Right ventricle myocardium inferior (tissue), 1 donor: ENCODE data around the gene MYO3B. TPM values are rescaled to one million over a fixed set of nuclear protein-coding genes. Genes with fewer than 3 reads are reported as not detected.
A peak's percentile ranks its signal among the peaks of the same experiment; 100 is the strongest.
"Not testable (repeated sequence)": the region's sequence is repeated elsewhere in the genome, so short reads cannot be mapped to it uniquely, and the experiment has no call there.

ENCODE experiments used
- ATAC-seq: fragments of 200-7000 bp; cut with Tn5 transposase; one replicate; pipeline ENCODE4 v1.9.1; 2020; ENCODE audit warnings: mild to moderate bottlenecking, moderate library complexity
- DNase-seq: peaks from one replicate; pipeline ENCODE4 v3.0.0; 2021; ENCODE audit errors: missing footprints
- intact Hi-C: fragments of 100-400 bp; cut with DNase I; formaldehyde crosslinking; loops from one replicate; pipeline ENCODE4 v1.11.0; 2022
- total RNA-seq: library from RNA; stranded (reverse); fragmentation: NEBNext Ultra II Directional; extraction: Animal tissue kit (Norgen Biotek cat#: 25700); gene quantifications from one replicate; pipeline ENCODE4 v1.2.1, GENCODE V29; 2021
- donor health status: DM: no; HTN: yes; CAD: no; lungs with severe emphysema.

Gene MYO3B
- total RNA-seq, 1 donor from 2014 or later = not detected

GRCh38 chr2:170651624-170652325, 473.8 kb downstream of the MYO3B start:
- DNase-seq = no peak
- intact Hi-C loops = no loop called here
- no peak for ATAC-seq

GRCh38 chr2:170652637-170653417, 474.9 kb downstream of the MYO3B start:
- intact Hi-C loops = no loop called here
- no peak for DNase-seq
- peak; percentile 3 for ATAC-seq

- ATAC-seq = no peak
- DNase-seq = no peak
Observed at GRCh38 chr2:170656669-170657068, 478.7 kb downstream of the MYO3B start.

GRCh38 chr2:170660409-170660808, 482.5 kb downstream of the MYO3B start:
- DNase-seq (no peak), ATAC-seq (peak; percentile 68)
- intact Hi-C loops = no loop called here

More at GRCh38 chr2:170656669-170657068, 478.7 kb downstream of the MYO3B start:
- intact Hi-C loops = no loop called here

GRCh38 chr2:170665743-170666142, 487.8 kb downstream of the MYO3B start:
- intact Hi-C loops = no loop called here
- no peak for DNase-seq
- no peak for ATAC-seq

GRCh38 chr2:170669909-170670308, 492.0 kb downstream of the MYO3B start:
- DNase-seq (no peak), ATAC-seq (no peak)
- intact Hi-C loops = no loop called here

GRCh38 chr2:170670651-170671050, 492.7 kb downstream of the MYO3B start:
- no peak for DNase-seq
- intact Hi-C loops = no loop called here
- no peak for ATAC-seq

- ATAC-seq = no peak
- no peak for DNase-seq
- intact Hi-C loops = no loop called here
Observed at GRCh38 chr2:170671079-170671478, 493.1 kb downstream of the MYO3B start.

- ATAC-seq, intact Hi-C loops, DNase-seq: not testable (repeated sequence)
Observed at GRCh38 chr2:170674282-170674681, 496.3 kb downstream of the MYO3B start.

- DNase-seq (no peak), ATAC-seq (no peak)
- intact Hi-C loops = no loop called here
Observed at GRCh38 chr2:170675701-170676100, 497.8 kb downstream of the MYO3B start.

GRCh38 chr2:170679607-170680079, 501.7 kb downstream of the MYO3B start:
- no peak for ATAC-seq
- no peak for DNase-seq
- intact Hi-C loops = no loop called here

- ATAC-seq = no peak
- intact Hi-C loops = no loop called here
- no peak for DNase-seq
Observed at GRCh38 chr2:170680172-170680941, 502.4 kb downstream of the MYO3B start.

GRCh38 chr2:170681311-170681710, 503.4 kb downstream of the MYO3B start:
- intact Hi-C loops = no loop called here
- DNase-seq (no peak), ATAC-seq (no peak)

GRCh38 chr2:170685591-170685990, 507.6 kb downstream of the MYO3B start:
- no peak for DNase-seq
- ATAC-seq = no peak
- intact Hi-C loops = no loop called here

- intact Hi-C loops = no loop called here
- no peak for ATAC-seq
- no peak for DNase-seq
Observed at GRCh38 chr2:170689481-170689880, 511.5 kb downstream of the MYO3B start.

GRCh38 chr2:170690640-170691039, 512.7 kb downstream of the MYO3B start:
- ATAC-seq (no peak), DNase-seq (no peak)
- intact Hi-C loops = no loop called here

- ATAC-seq (no peak), DNase-seq (no peak)
- intact Hi-C loops = no loop called here
Observed at GRCh38 chr2:170694316-170694715, 516.4 kb downstream of the MYO3B start.

GRCh38 chr2:170695521-170696410, 517.8 kb downstream of the MYO3B start:
- DNase-seq (no peak), ATAC-seq (no peak)
- intact Hi-C loops = no loop called here
